Spleen (tissue), 7 donors: ENCODE data around the gene ACP6.

Experiments used
- CTCF ChIP-seq, 11 experiments: fragments of 200-600 bp in 7 of 11; fragments of 450-650 bp in 4 of 11; sonication (generic) in 4 of 11; IDR thresholded peaks in 8 of 11; conservative IDR thresholded peaks in 3 of 11; 1 replicate in 7 of 11; 2 replicates in 4 of 11; pipeline versions ENCODE4 v1.4.0 to v1.8.0; 2016 to 2021; ENCODE audit warnings: antibody characterized with exemption in 11 of 11, inconsistent platforms in 4 of 11, mild to moderate bottlenecking in 1 of 11
- POLR2A ChIP-seq, 3 donors: fragments of 450-650 bp; IDR thresholded peaks; one replicate each; pipeline ENCODE4 v1.5.1; 2017; ENCODE audit warnings: antibody characterized with exemption in 3 of 3, mild to moderate bottlenecking in 1 of 3
- POLR2AphosphoS5 ChIP-seq, 3 donors: sonication (generic); formaldehyde crosslinking; IDR thresholded peaks; one replicate each; pipeline ENCODE4 v1.5.1; 2017; ENCODE audit warnings: antibody characterized with exemption in 3 of 3
- donor health status: DM: no; HTN: no; CAD: no; lungs with moderate emphysema.
- donor health status: DM: no; HTN: no; CAD: no.
- donor health status: DM: no; HTN: no; CAD: no.

GRCh38 chr1:147643974-147644373, 26.4 kb downstream of the ACP6 start:
- TF ChIP-seq CTCF (IDR thresholded peaks at IDR 0.05 in 8 of 11, conservative IDR thresholded peaks at IDR 0.05 in 3 of 11) (no peak), POLR2A (IDR thresholded peaks at IDR 0.05) (no peak), POLR2AphosphoS5 (IDR thresholded peaks at IDR 0.05) (no peak)
